Measurements from ENCODE around the gene PTPN18.
A peak's percentile ranks its signal among the peaks of the same experiment; 100 is the strongest.

PTPN18 gene

DNA sequence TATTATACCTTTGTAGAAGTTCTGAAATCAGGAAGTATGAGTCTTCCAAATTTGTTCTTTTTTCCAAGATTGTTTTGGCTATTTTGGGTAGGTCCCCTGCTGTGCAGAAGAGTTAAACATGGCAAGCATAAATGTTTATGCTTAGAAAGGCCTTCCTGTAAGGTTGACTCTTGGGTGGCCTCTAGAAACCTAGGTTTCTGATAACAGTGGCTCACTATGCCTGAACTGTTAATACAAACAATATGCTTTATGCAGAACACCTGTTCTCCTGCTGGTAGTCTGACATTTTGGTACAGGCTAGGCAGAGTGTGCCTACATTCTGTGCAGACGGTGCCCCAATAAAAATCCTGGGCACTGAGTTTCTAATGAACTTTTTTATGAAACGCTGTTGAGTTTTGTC lies 10.1 kb downstream of the PTPN18 start:
- no peak for DNase-seq

GRCh38 chr2:130366720-130367119 lies 10.9 kb downstream of the PTPN18 start:
- no peak for DNase-seq

DNA sequence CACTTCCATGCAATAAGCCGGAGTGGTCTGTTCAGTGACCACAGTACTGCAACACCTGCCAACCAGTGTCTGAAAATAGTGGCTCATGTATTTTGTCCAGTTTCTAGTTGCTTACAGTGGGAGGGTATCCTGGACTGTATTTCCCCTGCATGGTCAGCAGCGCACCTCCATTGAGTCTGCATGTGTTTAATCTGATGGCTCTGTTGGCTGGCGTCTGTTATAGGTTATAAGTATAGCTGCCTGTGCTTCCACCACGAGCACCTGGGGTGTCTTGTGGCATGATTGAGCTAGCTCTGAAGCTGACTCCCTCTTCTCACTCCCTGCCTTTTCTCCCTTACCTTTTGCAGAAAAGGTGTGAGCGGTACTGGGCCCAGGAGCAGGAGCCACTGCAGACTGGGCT lies 12.9 kb downstream of the PTPN18 start:
- DNase-seq: no peak

DNA sequence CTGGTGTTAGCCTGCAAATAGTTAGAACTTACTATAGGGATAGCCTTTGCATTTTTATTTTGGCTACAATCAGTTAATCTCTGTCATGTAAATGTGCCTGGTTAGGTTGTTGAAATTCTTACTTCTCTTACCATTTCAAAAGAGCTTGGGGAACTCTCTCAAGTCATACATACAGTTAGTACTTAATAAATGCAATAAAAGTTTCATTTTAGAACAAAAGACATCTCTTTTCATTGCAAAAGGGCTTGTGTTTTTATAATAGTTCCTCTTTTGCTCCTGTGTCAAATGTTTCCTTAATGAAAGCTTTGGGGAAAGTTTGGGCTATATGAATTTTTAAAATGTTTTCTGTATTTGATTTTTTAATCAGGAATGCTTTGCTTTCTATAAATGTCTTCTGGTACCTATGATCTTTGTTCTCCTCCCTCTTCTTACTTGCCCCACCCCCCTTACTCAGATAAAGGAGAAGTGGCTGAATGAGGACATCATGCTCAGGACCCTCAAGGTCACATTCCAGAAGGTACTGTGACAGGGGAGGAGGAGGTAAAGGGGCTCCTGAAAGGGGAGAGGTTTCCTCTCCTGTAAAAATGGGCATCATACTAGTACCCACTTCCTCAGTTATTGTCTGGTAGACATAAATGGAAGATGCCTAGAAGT lies 13.6 kb downstream of the PTPN18 start:
- DNase-seq: no peak

GRCh38 chr2:130369965-130370341 lies 14.1 kb downstream of the PTPN18 start:
- DNase-seq: no peak

GRCh38 chr2:130370490-130370889 lies 14.6 kb downstream of the PTPN18 start:
- DNase-seq: no peak

GRCh38 chr2:130371723-130372054 lies 15.8 kb downstream of the PTPN18 start:
- DNase-seq: no peak

GRCh38 chr2:130372055-130372832 lies 16.4 kb downstream of the PTPN18 start:
- DNase-seq: peak; percentile 74

- DNase-seq: no peak
These were observed 17.3 kb downstream of the PTPN18 start for GRCh38 chr2:130372833-130373807.

GRCh38 chr2:130373808-130374365 lies 18.0 kb downstream of the PTPN18 start:
- DNase-seq: no peak

DNA sequence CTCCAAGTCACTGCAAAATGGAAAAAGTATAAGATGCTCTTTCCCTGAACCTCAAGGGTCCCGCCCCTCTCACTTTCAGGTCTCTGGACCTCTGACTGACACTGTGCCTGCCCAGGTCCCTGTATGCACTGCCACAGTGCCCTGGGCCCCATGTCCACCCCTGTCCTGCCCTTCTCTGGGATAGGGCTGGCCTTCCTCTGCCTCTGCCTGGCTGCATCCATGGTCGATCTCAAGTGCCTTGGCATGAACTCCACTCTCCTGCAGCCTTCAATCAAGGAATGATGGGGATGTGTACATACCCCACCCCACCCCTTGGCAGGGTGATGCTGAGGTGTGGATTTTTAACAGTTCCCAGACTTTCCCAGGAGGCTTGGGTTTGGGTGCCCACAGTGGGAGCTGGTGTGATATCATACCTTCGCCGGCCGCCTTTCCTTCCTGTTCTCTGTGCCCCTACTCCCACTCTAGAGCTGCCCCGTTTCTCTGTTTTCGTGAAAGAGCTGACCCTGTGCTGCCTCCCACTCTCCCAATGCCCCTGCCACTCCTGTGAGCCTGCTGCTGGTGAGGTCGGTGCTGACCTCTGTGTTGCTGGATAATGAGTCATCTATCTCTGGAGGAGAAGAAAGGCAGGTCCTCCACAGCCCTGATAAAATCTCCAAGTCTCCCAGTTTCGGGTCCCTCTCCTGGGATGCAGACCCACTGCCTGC lies 18.9 kb downstream of the PTPN18 start:
- no peak for DNase-seq

DNA sequence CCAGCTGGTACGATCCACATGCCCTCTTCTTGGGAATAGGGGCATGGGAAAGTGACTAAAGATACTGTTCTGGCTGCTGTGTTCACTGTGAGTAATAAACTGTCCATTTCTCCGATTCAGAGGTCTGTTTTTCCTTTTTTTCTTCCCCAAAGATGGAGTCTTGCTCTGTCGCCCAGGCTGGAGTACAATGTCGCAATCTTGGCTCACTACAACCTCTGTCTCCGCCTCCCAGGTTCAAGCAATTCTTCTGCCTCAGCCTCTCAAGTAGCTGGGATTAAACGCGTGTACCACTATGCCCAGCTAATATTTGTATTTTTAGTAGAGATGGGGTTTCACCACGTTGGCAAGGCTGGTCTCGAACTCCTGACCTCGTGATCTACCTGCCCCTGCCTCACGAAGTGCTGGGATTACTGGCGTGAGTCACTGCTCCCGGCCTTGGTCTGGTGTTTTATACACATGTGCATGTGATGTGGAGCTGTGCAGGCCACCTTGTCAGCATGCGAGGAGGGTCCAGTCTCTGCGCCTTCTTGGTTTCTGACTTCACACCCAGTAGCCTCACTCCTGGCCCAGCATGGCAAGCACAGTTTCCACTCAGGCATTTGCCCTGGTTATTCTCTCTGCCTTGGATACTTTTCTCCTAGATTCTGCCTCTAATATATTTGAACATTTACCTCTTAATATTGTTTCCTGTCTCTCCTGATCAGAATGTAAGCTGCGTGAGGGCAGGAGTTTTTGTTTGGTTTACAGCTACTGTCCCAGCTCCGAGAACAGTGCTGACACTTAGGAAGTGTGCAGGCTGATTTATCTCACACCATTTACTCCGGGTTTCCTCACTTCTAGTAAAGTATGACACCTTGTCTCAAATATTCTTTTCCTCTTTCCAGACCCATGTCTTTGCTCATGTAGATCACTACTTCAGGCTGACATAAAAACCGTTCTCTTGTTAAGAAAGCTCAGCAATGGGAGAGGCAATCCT lies 19.7 kb downstream of the PTPN18 start:
- no peak for DNase-seq

DNA sequence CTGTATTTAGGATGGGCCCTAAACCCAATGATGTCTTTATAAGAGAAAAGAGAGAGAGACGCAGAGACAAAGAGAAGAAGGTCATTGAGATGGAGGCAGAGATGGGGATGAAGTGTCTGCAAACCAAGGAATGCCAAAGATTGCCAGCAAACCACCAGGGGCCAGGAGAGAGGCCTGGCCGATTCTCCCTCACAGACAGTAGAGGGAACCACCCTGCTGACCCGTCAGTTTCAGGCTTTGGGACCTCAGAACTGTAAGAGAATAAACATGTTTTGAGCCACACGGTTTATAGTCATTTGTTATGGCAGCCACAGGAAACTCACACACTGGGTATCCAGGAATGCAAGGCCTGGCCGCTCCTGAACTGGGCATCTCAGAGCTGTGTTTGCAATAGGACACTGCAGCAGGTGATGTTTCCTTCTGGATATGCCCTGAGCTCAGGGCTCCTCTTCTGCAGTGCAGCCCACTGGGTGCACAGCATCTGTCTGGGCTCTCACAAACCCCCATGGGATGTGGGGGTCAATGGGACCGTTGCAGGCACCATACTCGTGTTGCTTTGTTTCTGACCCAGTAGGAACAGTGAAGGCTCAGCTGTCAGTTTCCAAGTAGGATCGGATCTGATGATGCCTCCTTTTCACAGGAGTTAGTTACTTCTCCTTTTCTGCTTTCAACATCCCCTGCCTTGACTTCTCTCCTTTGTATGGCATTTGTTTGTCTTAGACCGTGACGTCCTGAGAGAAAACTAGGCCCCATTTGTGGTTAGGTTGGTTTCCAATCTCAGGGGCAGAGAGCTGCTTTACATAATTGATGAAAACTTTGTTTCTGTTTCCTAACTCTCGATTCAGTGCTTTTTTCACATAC lies 20.8 kb downstream of the PTPN18 start:
- DNase-seq: no peak

- no peak for DNase-seq
These were observed 21.6 kb downstream of the PTPN18 start for GRCh38 chr2:130377491-130377890.

DNA sequence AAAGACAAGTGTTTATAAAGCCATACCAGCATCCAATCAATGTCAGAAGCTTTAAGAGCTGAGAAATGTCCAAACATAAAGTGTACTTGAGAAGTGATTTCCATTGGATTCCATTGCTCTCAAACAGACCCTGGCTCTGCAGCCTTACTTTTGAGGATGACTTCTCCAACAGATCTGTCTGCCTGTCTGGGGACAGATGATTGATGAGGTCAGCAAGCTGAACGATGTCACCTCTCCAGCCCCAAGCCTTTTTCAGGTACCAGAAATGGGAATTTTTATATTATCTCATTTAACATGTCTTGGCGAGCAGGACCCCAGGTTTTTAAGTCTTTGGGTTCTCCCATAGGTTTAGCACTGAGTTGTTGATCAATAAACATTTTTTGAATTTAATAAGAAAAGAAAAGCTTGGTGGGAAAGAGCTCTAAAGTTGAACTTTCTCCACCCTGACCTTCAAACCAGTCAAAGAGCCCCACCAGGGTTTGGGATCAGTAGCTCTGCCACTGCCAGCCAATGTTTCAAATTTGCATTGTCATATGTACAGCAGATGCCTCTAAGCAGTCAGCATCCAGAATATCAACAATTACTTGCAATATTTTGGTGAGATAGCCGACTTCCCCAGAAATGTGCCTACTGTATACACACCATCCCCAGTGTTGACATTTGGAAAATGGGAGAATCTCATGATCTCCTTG lies 22.5 kb downstream of the PTPN18 start:
- DNase-seq: no peak

GRCh38 chr2:130378898-130379214 lies 23.0 kb downstream of the PTPN18 start:
- no peak for DNase-seq

GRCh38 chr2:130380096-130380934 lies 24.5 kb downstream of the PTPN18 start:
- DNase-seq: no peak

- DNase-seq: no peak
These were observed 25.3 kb downstream of the PTPN18 start for GRCh38 chr2:130381145-130381544.

DNA sequence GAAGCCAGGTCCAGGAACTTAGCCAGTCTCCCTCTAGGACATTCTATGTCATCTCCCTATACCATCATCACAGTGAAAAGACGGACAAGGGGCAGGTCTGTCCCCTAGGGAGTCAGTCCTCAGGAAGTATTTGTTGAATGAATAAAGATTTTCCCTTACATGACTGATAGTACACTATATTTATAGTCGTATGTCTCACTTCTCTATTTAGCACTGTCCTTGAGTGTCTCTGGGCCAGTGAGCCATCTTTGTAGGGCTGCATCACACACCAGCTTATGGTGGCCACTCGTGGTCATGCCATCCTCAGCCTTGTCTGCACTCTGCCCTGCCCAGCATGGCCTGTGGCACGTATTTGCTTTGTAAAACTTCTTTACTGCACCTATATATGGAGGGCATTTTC lies 25.8 kb downstream of the PTPN18 start:
- no peak for DNase-seq

Measured in COR-L47 (cell line).